Karpas-422 (cell line): Measurements from ENCODE around the gene ZIC4. TPM values are rescaled to one million over a fixed set of nuclear protein-coding genes. Genes with fewer than 3 reads are reported as not detected.

Source experiments
- DNase-seq: peaks from one replicate; pipeline ENCODE4 v3.0.0-alpha.2; 2015
- H2AFZ ChIP-seq: fragments of 200-600 bp; sonication (generic); 2 replicates; pipeline ENCODE4 v1.6.1; 2014; ENCODE audit warnings: antibody characterized with exemption, low read length, mixed read lengths
- H3K27ac ChIP-seq: fragments of 200-600 bp; sonication (generic); 2 replicates; pipeline ENCODE4 v1.5.1; 2014; ENCODE audit warnings: mild to moderate bottlenecking, low read length, moderate library complexity
- H3K27me3 ChIP-seq: fragments of 200-600 bp; sonication (generic); 2 replicates; pipeline ENCODE4 v1.6.1; 2014; ENCODE audit warnings: low read length, mixed read lengths
- H3K36me3 ChIP-seq: fragments of 200-600 bp; sonication (generic); 2 replicates; pipeline ENCODE4 v1.6.1; 2014; ENCODE audit warnings: low read length, mixed read lengths; ENCODE audit not compliant: insufficient read depth
- H3K4me1 ChIP-seq: fragments of 200-600 bp; sonication (generic); 2 replicates; pipeline ENCODE4 v1.6.1; 2014; ENCODE audit warnings: mild to moderate bottlenecking, low read length, mixed read lengths
- H3K4me2 ChIP-seq: fragments of 200-600 bp; sonication (generic); 2 replicates; pipeline ENCODE4 v1.6.1; 2014; ENCODE audit warnings: low read length, low read depth, mild to moderate bottlenecking; ENCODE audit not compliant: poor library complexity, severe bottlenecking
- H3K4me3 ChIP-seq: fragments of 200-600 bp; sonication (generic); 2 replicates; pipeline ENCODE4 v1.5.1; 2014; ENCODE audit warnings: mild to moderate bottlenecking, antibody characterized with exemption, low read length, mixed read lengths
- H3K79me2 ChIP-seq: fragments of 200-600 bp; sonication (generic); 2 replicates; pipeline ENCODE4 v1.6.1; 2014; ENCODE audit warnings: mild to moderate bottlenecking, low read length, mixed read lengths
- H3K9ac ChIP-seq: fragments of 200-600 bp; sonication (generic); 2 replicates; pipeline ENCODE4 v1.6.0; 2014; ENCODE audit warnings: low read length
- H3K9me2 ChIP-seq: fragments of 200-600 bp; sonication (generic), shearing (Covaris generic); replicated peaks from 2 replicates; pipeline ENCODE4 v1.6.0; 2014; ENCODE audit warnings: mild to moderate bottlenecking, low read length, moderate library complexity; ENCODE audit not compliant: insufficient read depth
- H3K9me3 ChIP-seq: fragments of 300-700, 200-600 bp; sonication (generic); 2 replicates; pipeline ENCODE4 v1.6.1; 2014; ENCODE audit warnings: low read length, mixed read lengths
- H4K20me1 ChIP-seq: fragments of 200-600 bp; sonication (generic); 2 replicates; pipeline ENCODE4 v1.6.1; 2014; ENCODE audit warnings: mild to moderate bottlenecking, antibody characterized with exemption, low read length, low read depth; ENCODE audit not compliant: insufficient read depth
- total RNA-seq: library from RNA; depleted of rRNA; stranded (reverse); fragments of >200 nt; shearing (Covaris generic); gene quantifications from 2 replicates; pipeline ENCODE4 v1.2.3, GENCODE V29; 2014; ENCODE audit warnings: low replicate concordance

The ZIC4 gene
- total RNA-seq, 1 experiment from 2014 or later, result not detected

- H3K36me3 ChIP-seq, result no peaks in the 10 kb centered on the region
- H3K9ac ChIP-seq, result no peak overlapping the region
- no peak overlapping the region for H3K27ac ChIP-seq
- no peaks in the 10 kb centered on the region for H3K79me2 ChIP-seq
- no peaks in the 10 kb centered on the region for H3K27me3 ChIP-seq
- H2AFZ ChIP-seq, result no peak overlapping the region
- H3K4me2 ChIP-seq, result no peak overlapping the region
- no peaks in the 10 kb centered on the region for H3K9me2 ChIP-seq
- no peak for DNase-seq
- H3K4me1 ChIP-seq, result no peaks in the 10 kb centered on the region
- H3K4me3 ChIP-seq, result no peak overlapping the region
- H4K20me1 ChIP-seq, result no peaks in the 10 kb centered on the region
- no peaks in the 10 kb centered on the region for H3K9me3 ChIP-seq
These were observed 46.3 kb downstream of the ZIC4 start for GRCh38 chr3:147360051-147360439.

- no peak for DNase-seq
- no peak overlapping the region for H3K9ac ChIP-seq
- H3K4me3 ChIP-seq, result no peak overlapping the region
- no peaks in the 10 kb centered on the region for H3K36me3 ChIP-seq
- H3K27ac ChIP-seq, result no peak overlapping the region
- H3K9me3 ChIP-seq, result no peaks in the 10 kb centered on the region
- no peak overlapping the region for H3K4me2 ChIP-seq
- H3K4me1 ChIP-seq, result no peaks in the 10 kb centered on the region
- H3K27me3 ChIP-seq, result no peaks in the 10 kb centered on the region
- H4K20me1 ChIP-seq, result no peaks in the 10 kb centered on the region
- H2AFZ ChIP-seq, result no peak overlapping the region
- H3K79me2 ChIP-seq, result no peaks in the 10 kb centered on the region
- no peaks in the 10 kb centered on the region for H3K9me2 ChIP-seq
These were observed 46.9 kb downstream of the ZIC4 start for GRCh38 chr3:147359177-147360050.

- H3K4me1 ChIP-seq, result no peaks in the 10 kb centered on the region
- no peaks in the 10 kb centered on the region for H3K27me3 ChIP-seq
- H3K27ac ChIP-seq, result no peak overlapping the region
- H3K4me3 ChIP-seq, result no peak overlapping the region
- H2AFZ ChIP-seq, result no peak overlapping the region
- no peak overlapping the region for H3K9ac ChIP-seq
- no peak for DNase-seq
- H3K4me2 ChIP-seq, result no peak overlapping the region
- H3K9me2 ChIP-seq, result no peaks in the 10 kb centered on the region
- no peaks in the 10 kb centered on the region for H3K79me2 ChIP-seq
- H4K20me1 ChIP-seq, result no peaks in the 10 kb centered on the region
- no peaks in the 10 kb centered on the region for H3K36me3 ChIP-seq
- no peaks in the 10 kb centered on the region for H3K9me3 ChIP-seq
These were observed 48.0 kb downstream of the ZIC4 start for GRCh38 chr3:147358144-147358992.

- no peak overlapping the region for H3K4me2 ChIP-seq
- no peak for DNase-seq
- no peak overlapping the region for H3K4me3 ChIP-seq
- no peaks in the 10 kb centered on the region for H3K79me2 ChIP-seq
- no peak overlapping the region for H2AFZ ChIP-seq
- no peak overlapping the region for H3K9ac ChIP-seq
- no peaks in the 10 kb centered on the region for H3K4me1 ChIP-seq
- no peak overlapping the region for H3K27ac ChIP-seq
- H3K9me3 ChIP-seq, result no peaks in the 10 kb centered on the region
- H3K9me2 ChIP-seq, result no peaks in the 10 kb centered on the region
- H3K27me3 ChIP-seq, result no peaks in the 10 kb centered on the region
- no peaks in the 10 kb centered on the region for H3K36me3 ChIP-seq
- no peaks in the 10 kb centered on the region for H4K20me1 ChIP-seq
These were observed 49.1 kb downstream of the ZIC4 start for GRCh38 chr3:147356909-147357900.

GRCh38 chr3:147356145-147356908, 50.0 kb downstream of the ZIC4 start:
- Histone ChIP-seq H3K9me3 (no peaks in the 10 kb centered on the region), H3K4me1 (no peaks in the 10 kb centered on the region), H3K4me2 (no peak overlapping the region), H3K27me3 (no peaks in the 10 kb centered on the region), H3K27ac (no peak overlapping the region), H3K79me2 (no peaks in the 10 kb centered on the region), H3K36me3 (no peaks in the 10 kb centered on the region), H3K4me3 (no peak overlapping the region), H4K20me1 (no peaks in the 10 kb centered on the region), H3K9ac (no peak overlapping the region), H3K9me2 (no peaks in the 10 kb centered on the region), H2AFZ (no peak overlapping the region)
- no peak for DNase-seq

GRCh38 chr3:147355753-147356090, 50.6 kb downstream of the ZIC4 start:
- Histone ChIP-seq H3K27ac (no peak overlapping the region), H3K4me3 (no peak overlapping the region), H3K79me2 (no peaks in the 10 kb centered on the region), H3K9me2 (no peaks in the 10 kb centered on the region), H3K4me2 (no peak overlapping the region), H3K9me3 (no peaks in the 10 kb centered on the region), H2AFZ (no peak overlapping the region), H3K4me1 (no peaks in the 10 kb centered on the region), H3K27me3 (no peaks in the 10 kb centered on the region), H3K9ac (no peak overlapping the region), H4K20me1 (no peaks in the 10 kb centered on the region), H3K36me3 (no peaks in the 10 kb centered on the region)
- no peak for DNase-seq

- H3K36me3 ChIP-seq, result no peaks in the 10 kb centered on the region
- no peak overlapping the region for H3K9ac ChIP-seq
- no peaks in the 10 kb centered on the region for H4K20me1 ChIP-seq
- H3K27ac ChIP-seq, result no peak overlapping the region
- no peaks in the 10 kb centered on the region for H3K79me2 ChIP-seq
- DNase-seq, result no peak
- no peaks in the 10 kb centered on the region for H3K9me3 ChIP-seq
- H3K4me3 ChIP-seq, result no peak overlapping the region
- H3K4me1 ChIP-seq, result no peaks in the 10 kb centered on the region
- H3K27me3 ChIP-seq, result no peaks in the 10 kb centered on the region
- no peak overlapping the region for H3K4me2 ChIP-seq
- H2AFZ ChIP-seq, result no peak overlapping the region
- no peaks in the 10 kb centered on the region for H3K9me2 ChIP-seq
These were observed 51.1 kb downstream of the ZIC4 start for GRCh38 chr3:147355084-147355752.
